Stomach smooth muscle (tissue), 2 donors: ENCODE data around the gene HOXB9.

Experiments used
- H3K27ac ChIP-seq: one replicate; pipeline ENCODE4 v1.7.0; 2013; ENCODE audit warnings: mild to moderate bottlenecking, low read length, inconsistent platforms
- H3K27me3 ChIP-seq, 2 donors: one replicate each; pipeline ENCODE4 v1.7.0; 2013; ENCODE audit warnings: low read length in 2 of 2; ENCODE audit not compliant: insufficient read depth in 2 of 2, control insufficient read depth in 1 of 2
- H3K36me3 ChIP-seq, 2 donors: one replicate each; pipeline ENCODE4 v1.7.0; 2013; ENCODE audit warnings: low read length in 2 of 2; ENCODE audit not compliant: control insufficient read depth in 2 of 2, insufficient read depth in 2 of 2
- H3K4me1 ChIP-seq: one replicate; pipeline ENCODE4 v1.7.0; 2013; ENCODE audit warnings: low read length; ENCODE audit not compliant: control insufficient read depth, insufficient read depth
- H3K4me3 ChIP-seq, 2 donors: one replicate each; pipeline ENCODE4 v1.7.0; 2013; ENCODE audit warnings: low read length in 2 of 2
- H3K9ac ChIP-seq, 2 donors: one replicate each; pipeline ENCODE4 v1.7.0; 2013; ENCODE audit warnings: low read length in 2 of 2, mild to moderate bottlenecking in 1 of 2
- H3K9me3 ChIP-seq, 2 donors: one replicate each; pipeline ENCODE4 v1.7.0; 2013; ENCODE audit warnings: low read length in 2 of 2; ENCODE audit not compliant: control insufficient read depth in 2 of 2
- donor health status: healthy.
- donor health status: Pancreatic carcinoma.

The HOXB9 gene

DNA sequence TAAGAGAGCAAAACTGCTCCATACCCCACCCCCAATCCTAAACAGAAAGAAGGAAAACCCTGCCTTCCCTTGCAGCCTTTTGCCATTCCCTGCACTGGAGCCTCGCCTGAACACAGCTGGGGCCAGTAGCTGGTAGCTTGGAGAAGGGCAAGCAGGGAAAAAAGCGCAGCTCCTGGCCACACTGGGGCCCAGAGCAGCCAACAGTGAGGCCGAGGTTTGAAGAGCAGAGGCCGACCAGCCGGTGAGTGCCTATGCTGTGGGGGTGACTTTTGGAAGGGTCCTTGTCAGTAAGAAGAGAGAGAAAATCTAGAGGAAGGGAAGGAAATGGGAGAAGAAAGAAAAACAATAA, 3.2 kb upstream of the HOXB9 start:
- no peak overlapping the region for H3K9ac ChIP-seq
- H3K27me3 ChIP-seq = peaks cover 87 to 98% of the 10 kb centered on the region in 2 donors
- H3K36me3 ChIP-seq = no peaks in the 10 kb centered on the region
- peaks cover 26% of the 10 kb centered on the region for H3K4me1 ChIP-seq
- H3K9me3 ChIP-seq = no peaks in the 10 kb centered on the region
- no peak overlapping the region for H3K4me3 ChIP-seq
- no peak overlapping the region for H3K27ac ChIP-seq

DNA sequence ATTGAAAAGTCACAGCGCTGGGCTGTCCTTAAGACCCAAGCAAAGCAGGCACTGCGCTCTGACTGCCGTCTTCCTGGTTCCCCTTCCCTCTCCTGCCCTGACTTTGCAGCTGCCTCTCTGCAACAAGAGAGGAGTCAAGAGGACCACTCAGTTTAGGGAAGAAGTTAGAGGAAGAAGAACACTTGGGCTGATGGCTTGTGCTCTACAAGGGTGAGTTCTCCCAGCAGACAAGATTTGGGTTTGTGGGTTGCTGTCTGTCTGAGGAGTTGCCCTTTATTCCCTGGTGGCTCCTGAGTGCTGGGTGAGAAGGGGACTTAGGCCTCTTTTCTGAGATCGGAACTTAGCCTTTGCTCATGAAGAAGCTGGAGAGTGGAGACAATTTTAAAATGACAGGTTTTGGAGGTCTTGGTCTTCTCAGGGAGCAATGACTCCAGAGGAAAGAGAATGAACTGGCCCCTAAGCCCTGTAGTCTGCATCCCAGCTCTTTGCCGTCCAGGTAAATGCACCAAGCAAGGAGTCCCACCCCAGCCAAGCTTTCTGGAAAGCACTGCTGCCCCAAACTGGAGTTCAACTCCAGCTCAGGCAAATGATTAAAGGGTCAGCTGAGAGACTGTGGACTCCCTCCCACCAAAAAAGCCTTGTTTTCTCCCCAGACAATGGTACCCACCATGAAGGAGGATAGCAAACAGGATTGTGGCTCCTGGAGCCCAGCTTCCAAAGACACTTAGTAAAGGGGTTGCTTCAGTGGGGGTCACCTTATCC, 2.7 kb upstream of the HOXB9 start:
- Histone ChIP-seq H3K27ac (no peak overlapping the region), H3K27me3 (peaks cover 89 to 98% of the 10 kb centered on the region in 2 donors), H3K4me3 (no peak overlapping the region), H3K4me1 (peaks cover 25% of the 10 kb centered on the region), H3K9ac (no peak overlapping the region), H3K9me3 (no peaks in the 10 kb centered on the region), H3K36me3 (no peaks in the 10 kb centered on the region)

DNA sequence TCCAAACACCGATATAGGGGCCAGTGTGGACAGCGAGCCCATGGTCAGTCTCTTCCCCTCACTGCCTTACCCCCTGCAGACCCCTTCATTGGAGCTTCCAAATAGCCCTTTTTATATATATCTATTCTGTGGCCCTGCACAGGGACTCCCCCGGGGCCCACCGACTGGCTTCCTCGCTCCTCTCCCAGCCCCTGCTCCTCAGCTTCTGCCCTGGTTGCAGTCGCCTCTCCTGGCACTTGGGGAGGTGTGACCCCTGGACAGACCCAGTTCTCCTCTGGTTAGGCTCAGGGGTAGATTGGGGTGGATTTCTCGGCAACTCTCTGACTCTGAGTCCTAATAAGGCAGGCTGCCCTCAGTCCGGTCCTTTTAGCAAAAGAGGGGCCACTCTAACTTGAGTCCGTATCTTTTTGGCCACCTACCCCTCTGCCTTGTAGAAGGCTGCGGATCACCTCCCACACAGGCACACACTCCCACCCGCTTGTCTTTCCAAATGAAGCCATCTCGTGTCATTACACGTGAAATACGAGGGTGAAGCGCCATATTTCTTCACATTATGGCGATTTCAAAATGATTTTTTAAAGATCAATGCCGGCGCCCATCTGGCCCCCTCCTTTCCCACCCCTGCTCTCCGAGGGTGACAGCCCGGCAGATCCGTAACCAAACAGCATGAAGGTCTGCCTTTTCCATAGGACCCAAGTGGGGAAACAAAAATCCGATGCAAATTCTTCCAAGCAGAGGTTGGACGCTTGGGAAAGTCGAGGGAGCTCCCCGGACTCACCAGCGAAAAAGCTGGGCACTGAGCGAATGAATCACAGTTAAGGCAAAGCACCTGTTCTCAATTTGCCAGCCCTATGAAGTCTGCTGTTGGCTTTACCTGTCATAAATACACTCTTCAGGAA, 1.7 kb upstream of the HOXB9 start:
- Histone ChIP-seq H3K4me1 (peaks cover 22% of the 10 kb centered on the region), H3K27ac (no peak overlapping the region), H3K36me3 (no peaks in the 10 kb centered on the region), H3K27me3 (peaks cover 91 to 98% of the 10 kb centered on the region in 2 donors), H3K9me3 (no peaks in the 10 kb centered on the region), H3K4me3 (no peak overlapping the region), H3K9ac (no peak overlapping the region)

DNA sequence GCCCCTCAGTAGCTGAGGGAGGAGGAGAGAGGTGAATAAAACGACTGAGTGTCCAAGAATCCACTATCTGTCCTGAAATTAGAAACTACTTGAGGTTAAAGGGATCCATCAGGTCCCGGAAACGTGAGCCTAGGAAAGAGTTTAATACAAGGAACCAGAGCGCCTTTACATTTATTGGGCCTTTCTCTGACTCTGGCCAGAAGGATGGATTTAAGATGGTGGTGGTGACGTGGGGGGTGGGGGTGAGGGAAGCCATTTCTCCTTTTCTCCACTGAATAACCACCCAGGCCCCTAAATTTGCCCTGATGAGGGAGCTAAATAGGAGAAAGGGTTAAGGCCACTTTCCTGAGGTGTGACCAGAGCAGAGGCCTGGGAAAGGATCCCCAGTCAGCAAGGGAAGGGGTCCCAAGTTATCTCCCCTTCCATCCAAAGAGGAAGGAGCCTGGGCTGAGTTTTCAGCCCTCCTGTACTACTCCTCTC, 1.0 kb upstream of the HOXB9 start:
- Histone ChIP-seq H3K9ac (no peak overlapping the region), H3K4me1 (peaks cover 22% of the 10 kb centered on the region), H3K9me3 (no peaks in the 10 kb centered on the region), H3K4me3 (no peak overlapping the region), H3K27ac (no peak overlapping the region), H3K27me3 (peaks cover 91 to 97% of the 10 kb centered on the region in 2 donors), H3K36me3 (no peaks in the 10 kb centered on the region)

DNA sequence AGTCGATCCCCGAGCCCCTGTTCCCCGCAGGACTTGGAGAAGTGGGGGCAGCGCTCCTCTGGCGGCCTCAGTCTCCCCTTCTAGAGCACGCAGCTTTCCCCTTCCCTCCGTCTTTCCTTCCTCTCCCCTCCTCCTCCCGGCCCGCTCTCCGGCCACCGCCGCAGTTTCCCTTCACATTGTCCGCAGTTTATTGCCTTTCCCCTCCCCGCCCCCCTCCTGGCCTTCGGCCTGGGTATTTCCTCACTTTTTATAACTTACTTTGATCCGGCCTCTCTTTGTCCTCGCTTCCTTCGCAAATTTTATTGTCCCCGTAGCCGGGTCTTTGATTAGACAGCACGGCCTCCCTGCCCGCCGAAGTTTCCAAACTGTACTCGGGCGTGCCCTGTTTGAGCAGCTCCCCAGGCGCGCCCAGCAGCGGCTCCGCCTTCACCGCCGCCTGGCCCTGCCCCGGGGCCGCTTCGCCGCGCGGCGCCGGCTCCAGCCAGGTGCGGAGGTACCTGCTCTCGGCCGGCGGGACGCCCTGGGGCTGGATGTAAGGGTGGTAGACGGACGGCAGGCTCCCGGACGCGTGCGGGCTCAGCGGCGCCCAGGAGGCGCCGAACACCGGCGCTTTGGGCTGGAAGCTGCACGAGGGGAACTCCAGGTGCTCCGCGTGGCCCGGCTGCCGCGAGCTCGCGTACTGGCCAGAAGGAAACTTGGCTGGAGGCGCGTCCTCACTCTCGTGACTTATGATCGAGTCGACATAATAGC, 488 bp downstream of the HOXB9 start:
- no peak overlapping the region for H3K9ac ChIP-seq
- no peak overlapping the region for H3K27ac ChIP-seq
- H3K4me1 ChIP-seq = peaks cover 22% of the 10 kb centered on the region
- H3K9me3 ChIP-seq = no peaks in the 10 kb centered on the region
- no peaks in the 10 kb centered on the region for H3K36me3 ChIP-seq
- H3K4me3 ChIP-seq = peak overlapping the region in 1 of 2 donors; percentile 61
- peaks cover 91 to 97% of the 10 kb centered on the region in 2 donors for H3K27me3 ChIP-seq

DNA sequence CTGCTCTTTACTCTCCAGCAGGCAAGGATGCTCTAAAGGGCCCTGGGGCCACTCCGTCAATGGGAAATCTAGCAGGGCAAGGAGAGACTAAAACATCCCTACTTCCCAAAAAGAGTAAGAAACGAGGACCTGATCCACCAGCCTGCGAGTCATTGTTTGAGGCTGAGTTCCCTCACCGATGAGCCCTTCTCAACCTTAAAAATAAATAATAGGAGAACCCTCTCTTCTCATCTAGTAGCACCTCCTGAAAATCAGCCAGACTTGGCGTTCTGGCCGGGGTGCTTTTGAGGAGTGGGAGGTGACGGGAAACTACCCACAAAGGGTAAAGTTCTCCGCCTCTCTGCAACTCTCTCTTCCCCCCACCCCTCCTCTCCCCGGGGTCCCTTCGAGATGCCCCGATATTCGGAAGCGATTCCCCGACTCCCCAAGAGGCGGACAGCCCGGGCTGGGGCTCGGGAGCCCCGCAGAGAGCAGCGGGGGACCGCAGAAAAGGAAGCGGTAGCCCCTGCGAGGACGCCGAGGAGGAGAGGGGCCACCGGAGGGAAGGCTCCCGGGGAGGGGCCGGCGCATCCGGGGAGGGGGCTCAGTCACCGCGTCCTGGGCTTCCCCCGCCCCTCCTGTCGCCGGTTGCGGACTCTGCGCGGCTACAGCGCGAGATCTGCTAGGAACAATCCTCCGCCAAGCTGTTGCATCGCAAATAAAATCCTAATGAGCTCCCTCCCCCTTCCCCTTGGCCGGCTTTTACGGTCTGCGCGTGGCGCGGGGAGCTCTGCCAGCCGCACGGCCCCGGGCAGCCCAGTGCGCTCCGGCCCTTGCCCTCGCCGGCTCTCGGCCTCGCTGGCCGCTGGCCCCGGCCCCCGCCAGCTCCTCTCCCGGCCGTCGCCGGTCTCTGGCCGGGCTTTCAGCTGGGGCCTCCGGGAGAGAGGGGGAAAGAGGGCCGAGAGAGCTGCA, 1.3 kb downstream of the HOXB9 start:
- H3K4me3 ChIP-seq = peak overlapping the region in 1 of 2 donors; percentile 61
- peaks cover 91 to 97% of the 10 kb centered on the region in 2 donors for H3K27me3 ChIP-seq
- no peak overlapping the region for H3K9ac ChIP-seq
- no peak overlapping the region for H3K27ac ChIP-seq
- no peaks in the 10 kb centered on the region for H3K36me3 ChIP-seq
- H3K4me1 ChIP-seq = peaks cover 22% of the 10 kb centered on the region
- no peaks in the 10 kb centered on the region for H3K9me3 ChIP-seq

DNA sequence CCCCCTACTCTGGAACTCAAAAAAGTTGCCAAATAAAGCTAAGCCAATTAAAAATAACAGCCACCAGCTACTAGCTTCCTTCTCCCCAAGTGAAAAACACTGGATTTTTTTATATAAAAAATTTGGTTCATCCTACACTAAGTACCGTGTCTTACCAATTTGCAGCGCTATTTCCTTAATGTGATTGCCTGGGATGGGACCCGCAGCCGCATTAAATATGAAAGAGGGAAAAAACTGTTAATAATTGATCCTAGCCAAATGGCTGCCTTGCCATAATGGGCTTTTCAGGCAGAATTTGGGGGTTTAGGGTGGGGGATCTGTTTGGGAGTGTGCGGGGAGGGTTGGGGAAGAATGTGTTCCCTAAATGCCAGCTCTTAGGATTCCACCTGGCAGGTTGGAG, 2.0 kb downstream of the HOXB9 start:
- Histone ChIP-seq H3K27ac (no peak overlapping the region), H3K9me3 (no peaks in the 10 kb centered on the region), H3K9ac (no peak overlapping the region), H3K4me3 (no peak overlapping the region), H3K4me1 (peaks cover 22% of the 10 kb centered on the region), H3K27me3 (peaks cover 91 to 97% of the 10 kb centered on the region in 2 donors), H3K36me3 (no peaks in the 10 kb centered on the region)

DNA sequence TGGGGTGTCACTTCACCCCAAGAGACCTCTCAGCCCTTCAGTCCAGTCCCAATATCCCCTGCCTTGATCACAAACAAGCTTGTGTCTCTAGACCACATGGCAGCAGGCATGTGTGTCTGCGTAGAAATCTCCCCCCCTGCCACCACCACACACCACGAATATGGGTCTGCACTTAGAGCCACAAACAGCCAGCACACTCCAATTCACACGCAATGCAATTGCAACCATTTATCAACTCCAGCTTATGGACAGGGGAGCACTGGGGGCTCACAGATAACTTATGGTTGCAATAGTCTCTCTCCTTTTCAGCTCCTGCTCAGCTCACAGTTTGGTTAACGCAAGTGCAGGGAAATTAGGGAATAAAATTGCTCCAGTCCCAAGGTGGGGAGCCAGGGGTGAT, 2.6 kb downstream of the HOXB9 start:
- H3K4me1 ChIP-seq = peaks cover 25% of the 10 kb centered on the region
- no peaks in the 10 kb centered on the region for H3K9me3 ChIP-seq
- peaks cover 89 to 97% of the 10 kb centered on the region in 2 donors for H3K27me3 ChIP-seq
- H3K27ac ChIP-seq = no peak overlapping the region
- H3K36me3 ChIP-seq = no peaks in the 10 kb centered on the region
- H3K9ac ChIP-seq = no peak overlapping the region
- no peak overlapping the region for H3K4me3 ChIP-seq

DNA sequence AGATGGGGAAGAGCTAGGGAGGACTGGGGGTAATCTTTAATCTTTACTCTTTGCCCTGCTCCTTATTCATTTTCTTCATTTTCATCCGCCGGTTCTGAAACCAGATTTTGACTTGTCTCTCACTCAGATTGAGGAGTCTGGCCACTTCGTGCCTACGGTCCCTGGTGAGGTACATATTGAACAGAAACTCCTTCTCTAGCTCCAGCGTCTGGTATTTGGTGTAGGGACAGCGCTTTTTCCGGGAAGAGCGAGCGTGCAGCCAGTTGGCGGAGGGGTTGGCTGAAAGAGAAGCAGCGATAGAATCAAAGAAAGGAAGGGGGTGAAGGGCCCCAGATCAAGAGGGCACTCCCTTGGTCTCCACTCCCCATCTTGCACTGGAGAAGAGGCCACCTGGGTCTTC, 3.3 kb downstream of the HOXB9 start:
- H3K4me1 ChIP-seq = peaks cover 28% of the 10 kb centered on the region
- no peaks in the 10 kb centered on the region for H3K36me3 ChIP-seq
- H3K27me3 ChIP-seq = peaks cover 89 to 96% of the 10 kb centered on the region in 2 donors

More for the DNA sequence above, 3.3 kb downstream of the HOXB9 start:
- no peak overlapping the region for H3K4me3 ChIP-seq
- H3K9me3 ChIP-seq = no peaks in the 10 kb centered on the region
- H3K9ac ChIP-seq = no peak overlapping the region
- H3K27ac ChIP-seq = no peak overlapping the region
